ENCODE data around the gene CTRL.

- TF ChIP-seq ZNF510 (tag by site-specific recombination; IDR thresholded peaks at IDR 0.05; ENCODE audit: insufficient replicate concordance) (no peak), REST (tag by site-specific recombination; IDR thresholded peaks at IDR 0.05) (no peak), YY1 (tag by site-specific recombination; IDR thresholded peaks at IDR 0.05) (no peak), ELK4 (IDR thresholded peaks at IDR 0.05; ENCODE audit: borderline replicate concordance, low read depth, low read length) (no peak), CTCF (tag by site-specific recombination; IDR thresholded peaks at IDR 0.05) (no peak), PRDM6 (tag by site-specific recombination; IDR thresholded peaks at IDR 0.05) (no peak), MYNN (tag by site-specific recombination; IDR thresholded peaks at IDR 0.05; ENCODE audit: borderline replicate concordance) (no peak), ZNF558 (tag by site-specific recombination; IDR thresholded peaks at IDR 0.05) (no peak), ZNF239 (tag by site-specific recombination; IDR thresholded peaks at IDR 0.05) (no peak), ZNF548 (tag by site-specific recombination; IDR thresholded peaks at IDR 0.05) (no peak)
Measured at GRCh38 chr16:67882374-67883145, 49.1 kb downstream of the CTRL start.

Data from HEK293 (cell line).